Esophagus muscularis mucosa (tissue), 4 donors: ENCODE measurements around the gene AKAP13. TPM values are rescaled to one million over a fixed set of nuclear protein-coding genes. Genes with fewer than 3 reads are reported as not detected.
"Not testable (repeated sequence)": the region's sequence is repeated elsewhere in the genome, so short reads cannot be mapped to it uniquely, and the experiment has no call there.

Source experiments
- DNase-seq: peaks from one replicate; pipeline ENCODE4 v3.0.0-alpha.2; 2017; ENCODE audit errors: extremely low spot score
- H3K27ac ChIP-seq, 4 donors: fragments of 200-600 bp; sonication (generic); replicated peaks in 1 of 4; 1 replicate in 3 of 4; 2 replicates in 1 of 4; pipeline ENCODE4 v1.5.1; 2016 to 2019; ENCODE audit warnings: mild to moderate bottlenecking in 1 of 4
- H3K27me3 ChIP-seq, 4 donors: fragments of 200-600 bp; sonication (generic); one replicate each; pipeline versions ENCODE4 v1.5.1 to v1.6.0; 2016 to 2019
- H3K36me3 ChIP-seq, 4 donors: fragments of 200-600 bp; sonication (generic); one replicate each; pipeline ENCODE4 v1.5.1; 2016 to 2019
- H3K4me1 ChIP-seq, 4 donors: fragments of 200-600 bp; sonication (generic); one replicate each; pipeline ENCODE4 v1.5.1; 2016 to 2019
- H3K4me3 ChIP-seq, 4 donors: fragments of 200-600 bp; sonication (generic); 1 replicate in 2 of 4; 2 replicates in 2 of 4; pipeline ENCODE4 v1.5.1; 2016 to 2019; ENCODE audit warnings: mild to moderate bottlenecking in 4 of 4, moderate library complexity in 1 of 4
- H3K9me3 ChIP-seq, 4 donors: fragments of 200-600 bp; sonication (generic); 1 replicate in 3 of 4; 2 replicates in 1 of 4; pipeline ENCODE4 v1.5.1; 2016 to 2019
- CTCF ChIP-seq, 3 experiments: fragments of 200-600 bp in 2 of 3; fragments of 450-650 bp in 1 of 3; sonication (generic) in 2 of 3; IDR thresholded peaks; one replicate each; pipeline ENCODE4 v1.5.1; 2017 to 2019; ENCODE audit warnings: antibody characterized with exemption in 3 of 3, mild to moderate bottlenecking in 2 of 3, moderate library complexity in 1 of 3
- EP300 ChIP-seq: sonication (generic); formaldehyde crosslinking; IDR thresholded peaks from one replicate; pipeline ENCODE4 v1.6.1; 2017; ENCODE audit warnings: antibody characterized with exemption
- POLR2A ChIP-seq: fragments of 450-650 bp; IDR thresholded peaks from one replicate; pipeline ENCODE4 v1.6.1; 2017; ENCODE audit warnings: antibody characterized with exemption, moderate library complexity, mild to moderate bottlenecking, low read depth
- POLR2AphosphoS5 ChIP-seq, 2 donors: sonication (generic); formaldehyde crosslinking; IDR thresholded peaks; one replicate each; pipeline ENCODE4 v1.6.1; 2017; ENCODE audit warnings: antibody characterized with exemption in 2 of 2
- WGBS: methylation state at CpG from one replicate; pipeline ENCODE4 v1.1.5; 2018; 5-methylcytosine and 5-hydroxymethylcytosine counted together
- intact Hi-C: fragments of 100-400 bp; cut with DNase I; formaldehyde crosslinking; loops from one replicate; pipeline ENCODE4 v1.15.1; 2023
- total RNA-seq, 4 donors: library from RNA; depleted of rRNA; stranded (reverse); fragments of >200 nt; gene quantifications; one replicate each; pipeline versions ENCODE4 v1.1.0 to v1.2.1, GENCODE V29; 2016

AKAP13 gene
- total RNA-seq, 4 donors from 2014 or later, result 232 to 323 (median 284) TPM

- H3K27ac ChIP-seq, result no peak overlapping the region
- 77% methylated on average over 3 of the region's 3 CpGs for WGBS
Observed at GRCh38 chr15:85350395-85350794, 30.0 kb upstream of the AKAP13 start.

GRCh38 chr15:85351501-85351900, 28.9 kb upstream of the AKAP13 start:
- H3K4me3 ChIP-seq, H3K27ac ChIP-seq, H3K36me3 ChIP-seq, H3K9me3 ChIP-seq, DNase-seq, intact Hi-C loops, H3K27me3 ChIP-seq: not testable (repeated sequence)
- WGBS, result 96% methylated on average over 8 of the region's 8 CpGs
- peaks cover 9 to 15% (median 14%) of the 10 kb centered on the region in 4 donors for H3K4me1 ChIP-seq

More at GRCh38 chr15:85350395-85350794, 30.0 kb upstream of the AKAP13 start:
- Histone ChIP-seq H3K4me1 (peaks cover 9 to 14% (median 10%) of the 10 kb centered on the region in 4 donors), H3K36me3 (no peaks in the 10 kb centered on the region), H3K4me3 (no peak overlapping the region), H3K9me3 (no peaks in the 10 kb centered on the region), H3K27me3 (no peaks in the 10 kb centered on the region)
- DNase-seq, result no peak
- intact Hi-C loops, result no loop called here
- TF ChIP-seq POLR2A, result no peak
- TF ChIP-seq EP300, result no peak
- no peak for TF ChIP-seq CTCF (IDR thresholded peaks at IDR 0.05)
- no peak for TF ChIP-seq POLR2AphosphoS5 (IDR thresholded peaks at IDR 0.05)

- Histone ChIP-seq H3K36me3 (no peaks in the 10 kb centered on the region), H3K27me3 (no peaks in the 10 kb centered on the region), H3K27ac (no peak overlapping the region), H3K4me3 (no peak overlapping the region), H3K4me1 (peaks cover 10 to 19% (median 17%) of the 10 kb centered on the region in 4 donors), H3K9me3 (no peaks in the 10 kb centered on the region)
- WGBS, result 95% methylated on average over 4 of the region's 4 CpGs
- no peak for DNase-seq
- intact Hi-C loops, result no loop called here
- no peak for TF ChIP-seq CTCF (IDR thresholded peaks at IDR 0.05)
- no peak for TF ChIP-seq POLR2A
- TF ChIP-seq EP300, result no peak
- TF ChIP-seq POLR2AphosphoS5 (IDR thresholded peaks at IDR 0.05), result no peak
Observed at GRCh38 chr15:85351965-85352364, 28.4 kb upstream of the AKAP13 start.

GRCh38 chr15:85353516-85353915, 26.9 kb upstream of the AKAP13 start:
- DNase-seq, result no peak
- no peaks in the 10 kb centered on the region for H3K36me3 ChIP-seq
- TF ChIP-seq POLR2A (no peak), CTCF (IDR thresholded peaks at IDR 0.05) (no peak), POLR2AphosphoS5 (IDR thresholded peaks at IDR 0.05) (no peak), EP300 (no peak)
- H3K9me3 ChIP-seq, result no peaks in the 10 kb centered on the region
- intact Hi-C loops, result no loop called here
- no peaks in the 10 kb centered on the region for H3K27me3 ChIP-seq
- no peak overlapping the region for H3K4me3 ChIP-seq
- peaks cover 25 to 35% (median 31%) of the 10 kb centered on the region in 4 donors for H3K4me1 ChIP-seq
- H3K27ac ChIP-seq, result no peak overlapping the region

- TF ChIP-seq POLR2AphosphoS5 (IDR thresholded peaks at IDR 0.05) (no peak), POLR2A (no peak), CTCF (IDR thresholded peaks at IDR 0.05) (no peak), EP300 (no peak)
- DNase-seq, result no peak
- WGBS, result 47% methylated on average over 3 of the region's 4 CpGs
- Histone ChIP-seq H3K36me3 (no peaks in the 10 kb centered on the region), H3K4me3 (no peak overlapping the region), H3K4me1 (peaks cover 27 to 38% (median 32%) of the 10 kb centered on the region in 4 donors), H3K27ac (peak overlapping the region in 3 of 4 donors; percentile 13 to 36 (median 24)), H3K9me3 (no peaks in the 10 kb centered on the region), H3K27me3 (no peaks in the 10 kb centered on the region)
- intact Hi-C loops, result no loop called here
Observed at GRCh38 chr15:85354461-85354860, 25.9 kb upstream of the AKAP13 start.
